ENCODE measurements around the gene OR4E2.

The OR4E2 gene

GRCh38 chr14:21711360-21711961, 57.8 kb downstream of the OR4E2 start:
- Histone ChIP-seq H3K9ac (ENCODE audit: low read depth, low read length) (no peak overlapping the region), H3K36me3 (ENCODE audit: insufficient read depth, low read length) (no peaks in the 10 kb centered on the region), H3K4me1 (ENCODE audit: insufficient read depth, low read length) (no peaks in the 10 kb centered on the region), H3K9me3 (ENCODE audit: control insufficient read depth, insufficient read depth, low read length) (no peaks in the 10 kb centered on the region; the same call in 1 of the 2 replicates)

- H3K36me3 ChIP-seq (ENCODE audit: insufficient read depth, low read length), result no peaks in the 10 kb centered on the region
- no peaks in the 10 kb centered on the region; the same call in 1 of the 2 replicates for H3K9me3 ChIP-seq (ENCODE audit: control insufficient read depth, insufficient read depth, low read length)
- H3K9ac ChIP-seq (ENCODE audit: low read depth, low read length), result no peak overlapping the region
- no peaks in the 10 kb centered on the region for H3K4me1 ChIP-seq (ENCODE audit: insufficient read depth, low read length)
Measured at GRCh38 chr14:21712036-21712435, 58.4 kb downstream of the OR4E2 start.

GRCh38 chr14:21714318-21714929, 60.8 kb downstream of the OR4E2 start:
- no peaks in the 10 kb centered on the region for H3K4me1 ChIP-seq (ENCODE audit: insufficient read depth, low read length)

More at GRCh38 chr14:21714318-21714929, 60.8 kb downstream of the OR4E2 start:
- no peaks in the 10 kb centered on the region for H3K9me3 ChIP-seq (ENCODE audit: control insufficient read depth, insufficient read depth, low read length)
- no peak overlapping the region for H3K9ac ChIP-seq (ENCODE audit: low read depth, low read length)
- H3K36me3 ChIP-seq (ENCODE audit: insufficient read depth, low read length), result no peaks in the 10 kb centered on the region
